HG02885 (cell line): ENCODE results near the gene ZFYVE27.
A peak's percentile ranks its signal among the peaks of the same experiment; 100 is the strongest.
"Not testable (repeated sequence)": the region's sequence is repeated elsewhere in the genome, so short reads cannot be mapped to it uniquely, and the experiment has no call there.

Experiments
- ATAC-seq: cut with Tn5 transposase; IDR thresholded peaks from one replicate; pipeline ENCODE4 v1.9.1; 2021; ENCODE audit warnings: mild to moderate bottlenecking; ENCODE audit not compliant: unreplicated experiment, poor library complexity

ZFYVE27 gene, protein sequence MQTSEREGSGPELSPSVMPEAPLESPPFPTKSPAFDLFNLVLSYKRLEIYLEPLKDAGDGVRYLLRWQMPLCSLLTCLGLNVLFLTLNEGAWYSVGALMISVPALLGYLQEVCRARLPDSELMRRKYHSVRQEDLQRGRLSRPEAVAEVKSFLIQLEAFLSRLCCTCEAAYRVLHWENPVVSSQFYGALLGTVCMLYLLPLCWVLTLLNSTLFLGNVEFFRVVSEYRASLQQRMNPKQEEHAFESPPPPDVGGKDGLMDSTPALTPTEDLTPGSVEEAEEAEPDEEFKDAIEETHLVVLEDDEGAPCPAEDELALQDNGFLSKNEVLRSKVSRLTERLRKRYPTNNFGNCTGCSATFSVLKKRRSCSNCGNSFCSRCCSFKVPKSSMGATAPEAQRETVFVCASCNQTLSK

GRCh38 chr10:97736902-97737769, at the start of gene ZFYVE27:
ZFYVE27 (plus strand) TSS chr10:97737128; CDS start chr10:97738478, 1,350 bp downstream.
- peak; percentile 84 for ATAC-seq

DNA sequence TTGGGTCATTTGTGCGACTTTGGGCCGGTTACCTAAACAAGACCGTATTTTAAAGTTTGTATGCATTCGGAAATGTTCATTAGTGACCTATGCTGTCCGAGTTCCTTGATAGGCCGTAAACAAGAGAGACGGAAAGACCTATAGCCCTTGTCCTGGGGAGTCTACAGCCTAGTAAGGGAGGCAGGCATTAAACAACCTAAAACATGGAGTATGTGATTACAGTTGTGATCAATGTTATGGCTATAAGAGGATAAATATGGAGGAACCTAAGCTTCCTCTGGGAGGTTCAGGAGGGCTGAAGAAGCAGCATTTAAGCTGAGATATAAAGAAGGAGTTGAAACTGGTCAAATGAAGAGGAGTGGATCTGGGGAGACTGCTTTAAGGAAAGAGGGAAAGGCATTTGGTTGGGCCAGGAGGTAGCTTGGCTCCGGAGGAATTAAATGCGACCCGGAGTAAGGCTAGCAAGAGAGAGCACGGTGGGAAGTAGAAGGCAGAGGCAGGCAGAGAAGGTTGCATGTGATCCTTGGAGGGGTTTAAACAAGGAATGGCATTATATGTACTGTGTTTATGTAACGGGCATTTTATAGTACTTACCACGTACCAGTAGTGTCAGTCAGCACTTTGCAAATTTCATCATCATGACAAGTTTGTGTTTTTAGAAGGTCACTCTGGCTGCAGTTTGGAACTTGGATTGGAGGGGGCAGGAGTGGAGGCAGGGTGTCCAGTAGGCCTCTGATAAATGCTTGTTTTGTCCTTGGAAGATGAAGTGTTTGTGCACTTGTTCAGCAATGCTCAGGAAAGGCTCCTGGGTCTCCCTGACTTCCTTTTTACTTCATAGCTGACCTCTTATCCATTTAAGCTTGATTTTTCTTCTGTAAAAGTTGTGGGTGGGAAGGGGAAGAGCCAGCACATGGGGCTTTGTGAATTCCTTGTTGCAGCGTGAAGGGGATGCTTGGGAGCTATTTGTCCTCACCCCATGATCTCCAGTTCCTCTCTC, 48.8 kb upstream of the ZFYVE27 start:
- no peak for ATAC-seq

DNA sequence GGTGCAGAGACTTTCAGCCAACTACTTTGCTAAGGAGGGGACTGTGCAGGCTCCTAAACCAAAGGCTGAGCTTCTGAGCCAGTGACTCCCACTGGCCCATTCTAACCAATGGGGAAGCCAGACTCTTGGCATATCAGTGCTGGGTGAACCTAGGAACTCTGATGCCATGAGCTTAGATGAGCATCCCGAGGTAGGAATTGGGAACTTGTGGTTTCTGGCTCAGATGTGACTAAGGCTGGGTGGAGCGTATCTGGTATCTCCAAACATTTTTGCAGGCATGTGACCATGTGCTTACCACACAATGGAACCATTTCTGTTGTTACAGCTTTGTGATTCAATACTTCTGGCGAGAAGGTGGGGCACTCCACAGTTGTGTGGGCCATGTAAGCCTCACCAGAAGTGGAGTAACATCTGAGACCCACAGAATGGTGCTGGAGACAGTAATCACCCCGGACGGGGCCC, 47.3 kb upstream of the ZFYVE27 start:
- ATAC-seq: no peak

DNA sequence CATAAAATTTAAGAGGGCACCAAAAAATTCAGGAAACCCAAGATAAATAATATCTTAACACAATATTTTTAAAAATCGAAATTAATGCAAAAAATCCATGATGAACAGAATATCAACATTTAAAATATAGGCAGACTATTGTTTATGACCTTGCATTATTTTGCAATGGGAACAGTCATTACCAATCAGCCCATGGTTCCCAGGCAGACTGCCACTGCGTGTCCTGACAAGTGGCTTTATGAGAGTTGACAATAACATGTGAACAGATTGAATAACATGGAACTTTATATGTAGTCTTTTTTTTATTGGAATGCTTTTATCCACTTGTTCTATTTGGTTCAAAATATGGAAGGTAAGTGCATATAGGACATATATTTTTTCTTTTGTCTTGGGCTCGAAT, 46.8 kb upstream of the ZFYVE27 start:
- ATAC-seq: no peak

GRCh38 chr10:97698072-97698655, 38.8 kb upstream of the ZFYVE27 start:
- ATAC-seq: not testable (repeated sequence)

- peak; percentile 71 for ATAC-seq
These were observed 35.4 kb upstream of the ZFYVE27 start for GRCh38 chr10:97701438-97702069.

GRCh38 chr10:97703398-97704067, 33.4 kb upstream of the ZFYVE27 start:
- ATAC-seq: no peak

DNA sequence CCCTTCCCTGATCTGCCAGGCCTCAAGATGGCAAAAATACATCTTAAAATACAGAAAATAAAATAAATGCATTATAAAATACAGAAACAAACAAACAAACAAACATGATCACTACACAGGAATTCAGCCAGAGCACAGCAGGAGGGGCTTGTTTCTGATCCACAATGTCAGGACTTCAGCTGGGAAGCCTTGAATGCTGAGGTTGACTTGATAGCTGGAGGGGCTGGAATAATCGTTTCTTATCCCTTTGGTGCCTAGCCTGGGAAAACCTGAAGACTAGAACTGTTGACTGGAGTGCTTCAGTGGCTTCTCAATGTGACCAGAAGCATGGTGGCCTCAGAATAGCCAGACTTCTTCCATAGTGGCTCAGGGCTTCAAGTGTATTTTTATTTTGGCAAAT, 32.6 kb upstream of the ZFYVE27 start:
- no peak for ATAC-seq

DNA sequence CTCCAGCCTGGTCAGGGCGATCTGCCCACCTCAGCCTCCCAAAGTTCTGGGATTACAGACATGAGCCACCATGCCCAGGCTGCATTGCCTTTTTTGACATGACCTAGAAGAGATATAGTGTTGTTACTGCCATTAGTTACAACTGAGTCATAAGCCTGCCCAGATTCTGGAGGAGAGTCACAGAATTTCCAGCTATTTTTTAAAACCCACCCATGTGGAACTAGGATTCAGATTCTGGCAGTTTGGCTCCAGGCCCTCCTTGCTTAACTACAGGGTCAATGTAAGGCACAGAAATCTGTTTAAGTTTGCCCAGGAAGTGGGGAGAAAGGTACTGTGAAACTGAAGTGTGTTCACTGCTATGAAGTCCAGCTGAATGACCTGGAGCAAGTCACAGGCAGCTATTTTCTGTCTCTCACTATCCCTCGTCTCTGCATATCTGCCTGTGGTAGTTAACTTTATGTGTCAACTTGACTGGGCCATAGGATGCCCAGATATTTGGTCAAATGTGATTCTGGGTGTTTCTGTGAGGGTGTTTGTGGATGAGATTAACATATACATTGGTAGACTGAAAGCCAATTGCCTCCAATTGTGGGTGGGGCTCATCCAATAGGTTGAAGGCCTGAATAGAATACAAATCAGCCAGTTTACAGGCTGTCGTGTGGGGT, 31.8 kb upstream of the ZFYVE27 start:
- ATAC-seq: no peak

GRCh38 chr10:97707134-97707861, 29.6 kb upstream of the ZFYVE27 start:
- no peak for ATAC-seq

DNA sequence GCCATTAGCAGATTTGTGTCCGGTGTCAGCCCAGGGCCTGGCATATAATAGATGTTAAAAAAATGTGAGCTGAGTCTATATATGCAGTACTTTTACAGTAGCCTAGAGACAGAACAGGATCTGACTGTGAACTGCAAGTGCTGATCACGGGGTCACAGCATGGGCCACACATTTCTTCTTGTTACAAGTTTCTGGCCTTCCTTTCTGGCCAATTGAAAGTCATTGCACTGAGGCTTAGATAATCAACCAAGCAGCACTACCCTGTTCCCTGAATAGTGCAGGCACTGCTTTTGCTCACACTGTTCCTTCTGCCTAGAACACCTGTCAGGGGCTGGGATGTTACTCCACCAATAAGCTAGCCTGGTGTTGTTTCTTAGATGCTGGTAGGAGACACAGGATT, 28.8 kb upstream of the ZFYVE27 start:
- ATAC-seq: no peak

GRCh38 chr10:97708976-97709946, 27.7 kb upstream of the ZFYVE27 start:
- ATAC-seq: no peak

DNA sequence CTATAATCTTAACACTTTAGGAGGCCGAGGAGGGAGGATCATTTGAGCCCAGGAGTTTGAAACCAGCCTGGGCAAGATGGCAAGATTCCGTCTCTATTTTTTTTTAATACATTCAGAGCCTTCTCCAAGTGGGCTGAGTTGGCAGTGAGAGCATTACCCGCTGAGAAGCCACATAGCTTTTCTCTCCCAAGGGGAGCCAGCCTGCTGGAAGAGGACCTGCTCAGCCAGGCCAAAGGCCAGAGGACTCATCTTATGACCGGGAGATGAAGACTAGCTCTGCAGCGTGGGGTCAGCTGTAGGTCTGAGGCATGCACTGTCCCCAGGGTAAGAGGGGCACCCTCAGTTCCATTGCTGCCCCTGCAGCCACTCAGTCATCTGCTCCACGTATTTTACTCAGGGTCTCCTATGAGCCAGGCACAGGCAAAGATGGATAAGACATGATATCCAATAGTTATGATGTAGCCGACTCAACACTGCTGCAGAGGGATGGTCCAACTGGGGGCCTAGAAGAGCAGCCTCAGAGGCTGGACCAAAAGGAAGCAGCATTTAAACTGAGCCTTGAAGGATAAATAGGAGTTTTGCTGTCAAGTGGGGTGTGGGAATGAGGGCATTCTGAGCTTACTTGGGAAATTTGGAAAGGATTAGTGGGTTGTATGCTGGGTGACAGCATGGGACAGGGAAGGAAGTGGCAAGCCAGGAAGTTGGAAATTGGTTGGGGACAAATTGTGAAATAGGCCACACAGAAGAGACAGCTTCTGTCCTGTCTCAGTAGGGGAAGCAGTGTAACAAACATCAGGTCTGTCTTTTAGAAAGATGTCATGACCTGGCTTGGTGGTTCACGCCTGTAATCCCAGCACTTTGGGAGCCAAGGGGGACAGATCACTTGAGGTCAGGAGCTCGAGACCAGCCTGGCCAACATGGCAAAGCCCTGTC, 25.0 kb upstream of the ZFYVE27 start:
- ATAC-seq: no peak

DNA sequence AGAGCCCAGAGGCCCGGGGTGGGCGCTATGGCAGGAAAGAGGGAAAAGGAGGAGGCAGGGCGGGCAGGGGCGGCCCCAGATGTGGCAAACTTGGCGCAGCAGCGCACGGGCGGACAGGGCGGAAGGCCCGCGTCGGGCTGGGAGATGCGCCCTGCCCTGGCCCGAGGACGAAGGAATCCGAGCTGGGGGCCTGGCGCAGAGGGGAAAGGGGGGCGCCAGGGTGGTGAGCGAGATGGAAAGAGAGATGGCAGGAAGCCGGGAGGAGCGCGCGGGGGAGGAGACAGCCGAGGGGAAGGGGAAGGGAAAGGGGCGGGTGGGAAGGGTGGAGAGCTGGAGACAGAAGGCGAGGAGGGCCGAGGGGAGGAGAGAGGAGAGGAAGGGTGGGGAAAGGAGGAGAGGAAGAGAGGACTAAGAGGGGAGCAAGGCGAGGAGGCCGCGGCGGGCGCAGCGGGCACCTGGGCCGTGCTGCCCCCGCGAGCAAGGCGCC, 23.5 kb upstream of the ZFYVE27 start, which contains the start of gene MARVELD1:
MARVELD1 (plus strand) TSS at position 392 of the 487 bp plus-strand sequence. CDS start 147 bp downstream, outside the sequence.
- ATAC-seq: no peak

- peak; percentile 80 for ATAC-seq
These were observed 23.0 kb upstream of the ZFYVE27 start for GRCh38 chr10:97713826-97714400.
